GM21515 (cell line): ENCODE measurements around the gene HEYL.

Source experiments
- ATAC-seq: cut with Tn5 transposase; IDR thresholded peaks from one replicate; pipeline ENCODE4 v1.9.1; 2021; ENCODE audit not compliant: unreplicated experiment

HEYL gene

GRCh38 chr1:39639305-39640130 lies at the start of gene HEYL:
HEYL (minus strand) TSS chr1:39639643; CDS start chr1:39639625, 18 bp downstream.
- ATAC-seq: no peak

DNA sequence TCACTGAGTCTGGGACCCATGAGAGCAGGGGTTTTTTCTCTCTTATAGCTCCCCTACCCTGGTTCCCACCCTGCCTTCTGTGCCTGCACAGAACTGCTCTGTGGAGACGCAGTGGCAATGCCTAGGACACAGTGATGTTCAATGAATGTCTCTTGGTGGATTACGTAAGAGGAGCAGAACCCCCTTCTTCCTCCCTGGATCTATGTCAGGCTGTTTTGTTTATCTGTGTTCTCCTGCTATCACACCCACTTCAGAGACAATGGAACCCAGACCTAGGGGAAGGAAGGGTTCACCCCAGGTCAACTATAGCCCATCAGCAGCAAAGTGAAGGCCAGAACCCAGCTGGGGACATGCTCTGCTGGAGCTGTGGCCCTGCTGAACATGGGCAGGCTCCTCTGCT lies 49.8 kb upstream of the HEYL start:
- ATAC-seq: no peak

GRCh38 chr1:39688706-39689105 lies 49.3 kb upstream of the HEYL start:
- no peak for ATAC-seq

- ATAC-seq: no peak
Observed at GRCh38 chr1:39687243-39687642, 47.8 kb upstream of the HEYL start.

GRCh38 chr1:39685071-39685470 lies 45.6 kb upstream of the HEYL start:
- ATAC-seq: no peak

GRCh38 chr1:39684313-39684664 lies 44.8 kb upstream of the HEYL start:
- no peak for ATAC-seq

DNA sequence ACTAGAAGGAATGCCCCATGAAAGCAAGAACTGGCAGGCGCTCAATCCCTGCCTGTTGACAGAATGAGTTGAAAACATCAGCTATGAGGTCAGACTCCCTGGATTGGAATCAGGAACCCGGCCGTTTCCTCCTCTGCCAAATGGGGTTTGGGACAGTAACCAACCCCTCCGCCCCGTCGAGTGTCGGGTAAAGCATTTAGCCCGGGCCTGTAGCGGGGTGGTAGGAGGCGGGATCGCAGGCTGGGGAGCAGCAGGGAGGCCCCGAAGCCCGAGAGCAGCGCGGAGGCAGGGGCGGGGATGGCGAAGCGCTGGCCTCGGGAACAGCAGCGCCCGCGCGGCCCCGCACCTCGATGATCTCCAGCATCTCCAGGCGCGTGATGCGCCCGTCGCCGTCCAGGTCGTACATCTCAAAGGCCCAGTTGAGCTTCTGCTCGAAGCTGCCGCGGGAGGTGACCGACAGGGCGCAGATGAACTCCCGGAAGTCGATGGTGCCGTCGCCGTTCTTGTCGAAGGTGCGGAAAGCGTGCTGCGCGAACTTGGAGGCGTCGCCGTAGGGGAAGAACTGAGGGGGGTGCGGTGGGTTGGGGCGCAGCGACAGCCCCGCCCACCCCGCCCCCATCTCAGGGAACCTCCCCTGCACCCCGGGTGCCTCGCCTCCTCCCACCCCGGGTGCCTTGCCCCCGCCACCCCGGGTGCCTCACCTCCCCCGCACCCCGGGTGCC lies 44.3 kb upstream of the HEYL start:
- ATAC-seq: no peak

DNA sequence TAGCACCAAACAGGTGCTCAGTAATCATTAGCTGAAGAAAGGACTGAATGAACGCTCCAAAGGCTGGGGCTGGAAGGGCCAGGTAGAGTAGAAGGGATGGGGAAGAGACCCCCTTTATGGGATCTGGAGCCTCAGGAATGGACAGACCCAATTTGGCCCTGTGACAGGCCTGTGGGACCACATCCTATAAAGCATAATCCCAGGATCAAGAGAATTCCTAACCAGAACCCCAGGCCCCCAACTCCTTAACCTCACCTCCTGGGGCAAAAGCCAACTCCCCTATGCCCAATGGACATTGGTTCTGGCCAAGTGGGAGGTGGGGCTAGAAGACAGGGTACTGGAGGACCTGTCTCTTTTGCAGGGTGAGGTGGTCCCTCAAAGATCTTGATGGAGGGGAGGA lies 42.6 kb upstream of the HEYL start:
- ATAC-seq: no peak

- no peak for ATAC-seq
Observed at GRCh38 chr1:39681294-39681693, 41.9 kb upstream of the HEYL start.

DNA sequence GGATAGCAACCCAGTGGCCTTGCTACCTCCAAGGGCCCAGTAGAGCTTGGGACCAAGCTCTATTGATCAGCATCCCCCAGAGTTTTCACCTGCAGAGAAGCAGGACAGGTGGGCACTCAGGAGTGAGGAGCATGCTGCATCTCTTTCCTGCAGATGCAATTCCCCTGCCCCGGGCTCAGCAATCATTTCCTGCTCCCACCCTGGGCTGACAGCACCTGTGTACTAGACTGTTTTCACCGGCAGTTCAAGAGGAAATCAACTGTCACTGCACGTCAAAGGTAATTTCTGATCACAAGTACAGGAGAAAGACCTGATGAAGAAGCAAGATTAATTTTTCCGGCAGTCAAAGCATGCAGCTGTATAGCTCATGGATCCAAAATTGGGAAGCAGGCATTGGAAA lies 41.3 kb upstream of the HEYL start:
- no peak for ATAC-seq

DNA sequence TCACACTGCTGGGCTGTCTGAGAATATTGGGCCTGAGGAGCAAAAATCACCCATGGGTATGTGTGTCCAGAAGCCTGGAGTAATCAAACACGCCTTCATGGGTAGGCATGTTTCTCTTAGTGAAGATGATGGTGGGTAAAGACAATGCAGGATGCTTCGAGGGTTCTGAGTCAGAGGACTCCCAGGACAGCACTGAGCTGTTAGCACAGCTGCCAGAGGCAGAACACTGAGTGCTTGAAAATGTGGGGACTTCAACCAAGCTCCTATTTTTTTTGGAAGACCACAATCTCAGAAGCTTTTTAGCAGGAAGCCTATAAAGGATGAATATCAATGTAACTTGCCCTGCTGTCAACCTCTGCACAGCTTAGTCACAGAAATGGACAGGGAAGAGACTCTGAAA lies 40.4 kb upstream of the HEYL start:
- no peak for ATAC-seq

DNA sequence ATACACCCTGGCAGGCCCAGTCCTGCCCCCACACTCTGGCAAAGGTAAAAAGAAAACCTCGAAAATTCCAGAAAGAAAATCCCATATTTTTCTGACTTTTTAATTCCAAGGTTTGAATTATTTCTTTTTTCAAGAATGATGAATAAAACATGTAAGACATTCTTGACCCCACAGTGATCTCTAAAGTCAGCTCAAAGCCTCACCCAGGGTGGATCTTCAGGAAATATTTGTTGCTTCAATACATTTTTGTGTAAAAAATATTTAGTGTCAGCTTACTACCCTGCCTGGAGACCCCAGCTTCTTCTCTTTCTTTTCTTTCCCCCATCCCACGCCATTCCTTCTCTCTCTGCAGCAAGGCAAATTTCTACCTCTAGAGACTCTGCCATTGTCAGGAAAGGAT lies 39.4 kb upstream of the HEYL start:
- no peak for ATAC-seq

DNA sequence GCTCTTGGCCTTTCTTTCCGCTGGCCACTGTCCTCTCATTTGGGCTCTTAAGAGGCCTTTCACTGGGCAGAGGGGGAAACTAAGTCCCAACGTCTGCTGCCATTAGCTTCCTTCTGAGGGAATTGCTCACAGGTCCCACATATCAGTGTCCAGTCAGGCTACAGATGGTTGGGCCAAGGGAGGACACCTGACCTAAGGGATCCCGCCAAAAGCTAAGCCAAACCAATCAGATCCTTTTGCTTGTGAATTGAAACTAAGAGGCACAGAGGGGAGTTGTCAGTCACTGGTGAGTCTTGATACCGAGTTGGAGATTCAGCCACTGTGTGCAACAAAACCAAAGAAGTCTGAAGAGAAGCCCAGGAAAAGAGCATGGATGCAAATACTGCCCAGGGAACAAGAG lies 38.2 kb upstream of the HEYL start:
- ATAC-seq: no peak

DNA sequence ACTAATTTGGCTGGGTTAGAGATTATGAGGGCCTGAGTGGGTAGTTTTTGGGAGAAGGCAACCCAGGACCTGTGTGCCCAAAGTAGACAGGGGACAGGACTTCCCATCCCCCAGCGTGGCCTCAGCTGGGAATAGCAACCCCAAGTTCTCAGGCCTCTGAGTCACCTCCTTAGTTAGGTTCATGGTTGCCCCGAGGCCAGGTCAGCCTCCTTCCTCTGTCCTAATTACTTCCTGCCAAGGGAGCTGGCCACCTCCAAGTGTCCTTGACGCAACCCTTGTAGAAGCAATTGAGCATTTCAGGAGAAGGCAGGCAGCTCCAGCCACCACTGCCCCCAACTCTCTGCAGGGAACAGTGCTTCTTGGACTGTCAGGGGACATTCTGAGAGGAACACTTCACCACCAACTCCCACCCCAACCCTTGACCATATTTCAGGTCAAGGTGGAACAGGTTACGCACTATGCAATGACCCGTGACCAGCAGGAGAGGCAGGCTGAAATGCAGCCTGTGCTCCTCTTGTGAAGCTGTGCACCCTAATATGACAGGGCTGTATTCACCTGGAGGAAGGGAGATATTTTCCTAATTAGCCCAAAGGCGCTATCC lies 37.6 kb upstream of the HEYL start:
- ATAC-seq: no peak

GRCh38 chr1:39675220-39675619 lies 35.8 kb upstream of the HEYL start:
- ATAC-seq: no peak

GRCh38 chr1:39673215-39673614 lies 33.8 kb upstream of the HEYL start:
- no peak for ATAC-seq

DNA sequence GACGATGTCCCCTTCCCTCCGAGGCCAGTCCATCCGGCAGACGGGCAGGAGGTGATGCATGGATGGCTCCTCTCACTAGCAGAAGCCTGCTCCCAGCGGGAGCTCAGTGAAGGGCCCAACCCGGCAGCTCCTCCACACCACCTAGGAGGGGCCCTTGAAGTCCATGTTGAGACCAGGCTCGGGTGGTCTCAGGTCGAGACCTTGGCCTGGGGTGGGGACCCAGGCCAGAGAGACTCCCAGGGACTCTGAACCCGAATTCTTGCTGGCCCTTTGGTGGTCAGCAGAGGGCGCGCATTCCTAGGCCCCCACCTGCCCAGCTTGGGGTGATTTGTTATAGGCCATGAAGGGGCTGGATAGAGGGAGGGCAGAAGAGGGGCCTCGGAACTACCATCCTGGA lies 33.1 kb upstream of the HEYL start:
- ATAC-seq: no peak

- no peak for ATAC-seq
Observed at GRCh38 chr1:39671793-39672550, 32.5 kb upstream of the HEYL start, which contains the start of gene NT5C1A. NT5C1A (minus strand) TSS chr1:39672107; CDS start chr1:39672038, 69 bp downstream.

- ATAC-seq: no peak
Observed at GRCh38 chr1:39671433-39671792, 32.0 kb upstream of the HEYL start.

- ATAC-seq: no peak
Observed at GRCh38 chr1:39670689-39671088, 31.2 kb upstream of the HEYL start.

- no peak for ATAC-seq
Observed at GRCh38 chr1:39668894-39669293, 29.5 kb upstream of the HEYL start.
